PC-3 (cell line): Measurements from ENCODE around the gene TUBGCP6. TPM values are rescaled to one million over a fixed set of nuclear protein-coding genes. Genes with fewer than 3 reads are reported as not detected.

ENCODE experiments used
- ATAC-seq: fragments of 200-7000 bp; cut with Tn5 transposase; 2 replicates; pipeline ENCODE4 v1.9.1; 2020; ENCODE audit warnings: mild to moderate bottlenecking, moderate library complexity
- BruUV-seq: library from RNA; stranded (reverse); fragments of 400-500 nt; replicated peaks from 2 replicates; lab custom pipeline; 2021; lab: Mats Ljungman, UMichigan
- CTCF ChIA-PET: fragments of 300-600 bp; sonication (Branson Sonifier 250); formaldehyde crosslinking; loops from one replicate; lab custom pipeline; 2022; ENCODE audit warnings: antibody characterized with exemption; lab: Charles Lee
- POLR2A ChIA-PET: fragments of 300-600 bp; sonication (Branson Sonifier 250); formaldehyde crosslinking; loops from one replicate; lab custom pipeline; 2022; ENCODE audit warnings: antibody characterized with exemption; ENCODE audit not compliant: unreplicated experiment; lab: Charles Lee
- DNase-seq: peaks from one replicate; pipeline ENCODE4 v3.0.0-alpha.2; 2015
- H2AFZ ChIP-seq: fragments of 300-600 bp; sonication (generic); 2 replicates; pipeline ENCODE4 v1.6.0; 2016; ENCODE audit warnings: antibody characterized with exemption, low read length
- H3F3A ChIP-seq: fragments of 300-600 bp; sonication (generic); one replicate; pipeline ENCODE4 v1.6.0; 2017; ENCODE audit warnings: antibody characterized with exemption, low read length, control low read depth, mild to moderate bottlenecking; ENCODE audit not compliant: unreplicated experiment
- H3K27ac ChIP-seq: fragments of 300-600 bp; sonication (generic); 2 replicates; pipeline ENCODE4 v1.5.1; 2016; ENCODE audit warnings: mild to moderate bottlenecking, low read length
- H3K27me3 ChIP-seq: fragments of 300-600 bp; sonication (generic); 2 replicates; pipeline ENCODE4 v1.6.1; 2016; ENCODE audit warnings: low read length, mixed read lengths
- H3K36me3 ChIP-seq: fragments of 300-600 bp; sonication (generic); 2 replicates; pipeline ENCODE4 v1.6.1; 2016; ENCODE audit warnings: low read depth, mixed run types, low read length, mixed read lengths
- H3K4me1 ChIP-seq: fragments of 300-600 bp; sonication (generic); 2 replicates; pipeline ENCODE4 v1.5.1; 2016; ENCODE audit warnings: low read length; ENCODE audit not compliant: insufficient read depth
- H3K4me2 ChIP-seq: fragments of 300-600 bp; sonication (generic); 2 replicates; pipeline ENCODE4 v1.6.0; 2016; ENCODE audit warnings: low read length
- H3K4me3 ChIP-seq: fragments of 300-600 bp; sonication (generic); 2 replicates; pipeline ENCODE4 v1.5.1; 2016; ENCODE audit warnings: mild to moderate bottlenecking, low read length, mixed read lengths
- H3K79me2 ChIP-seq: fragments of 300-600 bp; sonication (generic); 2 replicates; pipeline ENCODE4 v1.6.1; 2017; ENCODE audit warnings: low read length, mixed read lengths
- H3K9ac ChIP-seq: fragments of 300-600 bp; sonication (generic); 2 replicates; pipeline ENCODE4 v1.6.0; 2016; ENCODE audit warnings: mild to moderate bottlenecking, low read length
- H3K9me2 ChIP-seq: fragments of 300-600 bp; sonication (generic); replicated peaks from 2 replicates; pipeline ENCODE4 v1.6.1; 2016; ENCODE audit warnings: mixed run types, low read length, mixed read lengths
- H3K9me3 ChIP-seq: fragments of 300-600 bp; sonication (generic); 2 replicates; pipeline ENCODE4 v1.6.1; 2016; ENCODE audit warnings: low read length, mixed read lengths
- H4K20me1 ChIP-seq: fragments of 300-600 bp; sonication (generic); 2 replicates; pipeline ENCODE4 v1.6.1; 2016; ENCODE audit warnings: low read length, mixed read lengths
- CTCF ChIP-seq: fragments of 300-600 bp; sonication (generic); conservative IDR thresholded peaks from 2 replicates; pipeline ENCODE4 v1.5.1; 2017; ENCODE audit warnings: antibody characterized with exemption, low read depth, mild to moderate bottlenecking, low read length
- EZH2 ChIP-seq: fragments of 300-600 bp; sonication (generic); IDR thresholded peaks from one replicate; pipeline ENCODE4 v1.6.1; 2017; ENCODE audit warnings: antibody characterized with exemption, mild to moderate bottlenecking, low read length; ENCODE audit not compliant: unreplicated experiment
- EZH2phosphoT487 ChIP-seq: fragments of 300-600 bp; sonication (generic); IDR thresholded peaks from 2 replicates; pipeline ENCODE4 v1.6.1; 2018; ENCODE audit warnings: mild to moderate bottlenecking, antibody characterized with exemption, low read length, borderline replicate concordance
- intact Hi-C: fragments of 100-400 bp; cut with micrococcal nuclease; formaldehyde crosslinking; loops from 2 replicates; pipeline ENCODE4 v1.9.0; 2023
- total RNA-seq: library from RNA; depleted of rRNA; stranded (reverse); fragments of >200 nt; gene quantifications from 2 replicates; pipeline ENCODE4 v1.2.3, GENCODE V29; 2014

The TUBGCP6 gene
- total RNA-seq, 1 experiment from 2014 or later, result 32.1 TPM

GRCh38 chr22:50226063-50226874, 18.6 kb downstream of the TUBGCP6 start:
- Histone ChIP-seq H3K9me3 (no peaks in the 10 kb centered on the region), H3K4me1 (no peaks in the 10 kb centered on the region), H2AFZ (no peak overlapping the region), H3K27ac (no peak overlapping the region), H3K4me2 (no peak overlapping the region), H3K4me3 (no peak overlapping the region), H3F3A (no peaks in the 10 kb centered on the region), H4K20me1 (no peaks in the 10 kb centered on the region), H3K79me2 (no peaks in the 10 kb centered on the region), H3K9ac (no peak overlapping the region), H3K27me3 (no peaks in the 10 kb centered on the region), H3K36me3 (no peaks in the 10 kb centered on the region; the same call in 1 of the 2 replicates), H3K9me2 (no peaks in the 10 kb centered on the region)
- ChIA-PET POLR2A (no interaction called here), CTCF (no interaction called here)
- TF ChIP-seq EZH2 (no peak), EZH2phosphoT487 (no peak), CTCF (no peak)
- DNase-seq (no peak), ATAC-seq (no peak)
- intact Hi-C loops, result no loop called here
- no TSS peak for BruUV-seq

- no peak for TF ChIP-seq CTCF
- TF ChIP-seq EZH2phosphoT487, result no peak
- no peak for TF ChIP-seq EZH2
- H4K20me1 ChIP-seq, result no peaks in the 10 kb centered on the region
- H3K9ac ChIP-seq, result no peak overlapping the region
- no peaks in the 10 kb centered on the region for H3K79me2 ChIP-seq
- ATAC-seq (no peak), DNase-seq (no peak)
- H2AFZ ChIP-seq, result no peak overlapping the region
- no peaks in the 10 kb centered on the region for H3K4me1 ChIP-seq
- CTCF ChIA-PET, result no interaction called here
- POLR2A ChIA-PET, result no interaction called here
- peaks cover 3% of the 10 kb centered on the region; the same call in 1 of the 2 replicates for H3K36me3 ChIP-seq
- no TSS peak for BruUV-seq
- no peaks in the 10 kb centered on the region for H3K27me3 ChIP-seq
- H3K4me2 ChIP-seq, result no peak overlapping the region
- H3K9me2 ChIP-seq, result no peaks in the 10 kb centered on the region
- H3K27ac ChIP-seq, result no peak overlapping the region
- no peaks in the 10 kb centered on the region for H3F3A ChIP-seq
- no peak overlapping the region for H3K4me3 ChIP-seq
- intact Hi-C loops, result no loop called here
- no peaks in the 10 kb centered on the region for H3K9me3 ChIP-seq
Measured at GRCh38 chr22:50225200-50225969, 19.4 kb downstream of the TUBGCP6 start.
